HG02943 (cell line): ENCODE results near the gene MGST3.
"Not testable (repeated sequence)": the region's sequence is repeated elsewhere in the genome, so short reads cannot be mapped to it uniquely, and the experiment has no call there.

ENCODE experiments used
- ATAC-seq: cut with Tn5 transposase; IDR thresholded peaks from one replicate; pipeline ENCODE4 v1.9.1; 2021; ENCODE audit warnings: mild to moderate bottlenecking, low read depth, moderate library complexity; ENCODE audit not compliant: unreplicated experiment

Gene MGST3

GRCh38 chr1:165628147-165628822 lies 2.7 kb upstream of the MGST3 start:
- no peak for ATAC-seq

GRCh38 chr1:165629151-165629550 lies 1.9 kb upstream of the MGST3 start:
- ATAC-seq = no peak

GRCh38 chr1:165629848-165630628 lies 996 bp upstream of the MGST3 start:
- ATAC-seq = peak; percentile 1

GRCh38 chr1:165631342-165632151 lies 513 bp downstream of the MGST3 start:
- ATAC-seq = peak; percentile 35

GRCh38 chr1:165632152-165632469 lies 1.1 kb downstream of the MGST3 start:
- ATAC-seq = no peak

GRCh38 chr1:165632491-165632890 lies 1.5 kb downstream of the MGST3 start:
- no peak for ATAC-seq

GRCh38 chr1:165633614-165634013 lies 2.6 kb downstream of the MGST3 start:
- no peak for ATAC-seq

- no peak for ATAC-seq
Observed at GRCh38 chr1:165634154-165634921, 3.3 kb downstream of the MGST3 start.

- ATAC-seq = no peak
Observed at GRCh38 chr1:165635329-165635728, 4.3 kb downstream of the MGST3 start.

- no peak for ATAC-seq
Observed at GRCh38 chr1:165635823-165636222, 4.8 kb downstream of the MGST3 start.

- no peak for ATAC-seq
Observed at GRCh38 chr1:165637427-165637826, 6.4 kb downstream of the MGST3 start.

GRCh38 chr1:165638211-165638610 lies 7.2 kb downstream of the MGST3 start:
- not testable (repeated sequence) for ATAC-seq

- ATAC-seq = no peak
Observed at GRCh38 chr1:165639821-165640623, 9.0 kb downstream of the MGST3 start.

- no peak for ATAC-seq
Observed at GRCh38 chr1:165641231-165641987, 10.4 kb downstream of the MGST3 start.

GRCh38 chr1:165644064-165644735 lies 13.2 kb downstream of the MGST3 start:
- ATAC-seq = no peak

GRCh38 chr1:165645654-165646366 lies 14.8 kb downstream of the MGST3 start:
- peak; percentile 57 for ATAC-seq

GRCh38 chr1:165647517-165647916 lies 16.5 kb downstream of the MGST3 start:
- no peak for ATAC-seq

GRCh38 chr1:165647970-165648369 lies 16.9 kb downstream of the MGST3 start:
- ATAC-seq = no peak
